Ammon's horn (tissue), 1 donor: ENCODE results near the gene TGM4.
"Not testable (repeated sequence)": the region's sequence is repeated elsewhere in the genome, so short reads cannot be mapped to it uniquely, and the experiment has no call there.

Source experiments
- DNase-seq: peaks from one replicate; pipeline ENCODE4 v3.0.0-alpha.2; 2016; ENCODE audit warnings: low spot score

The TGM4 gene

DNA sequence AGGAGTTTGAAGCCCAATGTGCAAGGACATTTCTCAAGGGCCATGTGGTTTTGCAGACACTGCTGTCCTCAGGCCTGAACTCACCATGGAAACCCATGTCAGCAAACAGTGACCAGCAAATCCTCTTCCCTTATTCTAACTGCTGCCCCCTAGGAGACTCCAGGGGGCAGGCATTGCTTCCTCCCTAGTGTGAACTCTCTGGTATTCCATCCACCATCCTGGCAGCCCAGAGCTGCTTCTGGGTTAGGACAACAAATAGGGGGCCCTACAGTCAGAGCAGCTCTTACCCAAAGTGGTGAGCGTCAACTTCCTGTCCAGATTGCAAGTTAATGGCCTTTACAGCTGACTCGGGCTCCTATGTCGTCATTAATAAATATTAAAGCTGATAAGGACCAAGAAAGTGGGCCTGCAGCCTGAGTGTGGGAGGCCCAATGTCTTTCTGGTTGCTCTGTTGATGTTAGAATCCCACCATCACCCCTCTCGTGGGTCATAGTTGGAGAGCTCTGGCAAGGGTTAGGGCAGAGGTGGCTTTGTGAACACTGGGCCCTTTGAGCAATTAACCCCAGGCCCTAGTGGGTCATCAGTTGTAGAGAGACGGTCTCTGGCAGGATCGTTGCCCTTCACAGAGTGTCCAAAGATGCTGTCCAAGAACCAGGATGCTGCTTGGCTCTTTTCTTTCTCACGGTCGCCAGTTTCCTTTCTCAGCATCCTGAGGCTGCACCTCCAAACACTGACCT lies 41.5 kb downstream of the TGM4 start:
- no peak for DNase-seq

DNA sequence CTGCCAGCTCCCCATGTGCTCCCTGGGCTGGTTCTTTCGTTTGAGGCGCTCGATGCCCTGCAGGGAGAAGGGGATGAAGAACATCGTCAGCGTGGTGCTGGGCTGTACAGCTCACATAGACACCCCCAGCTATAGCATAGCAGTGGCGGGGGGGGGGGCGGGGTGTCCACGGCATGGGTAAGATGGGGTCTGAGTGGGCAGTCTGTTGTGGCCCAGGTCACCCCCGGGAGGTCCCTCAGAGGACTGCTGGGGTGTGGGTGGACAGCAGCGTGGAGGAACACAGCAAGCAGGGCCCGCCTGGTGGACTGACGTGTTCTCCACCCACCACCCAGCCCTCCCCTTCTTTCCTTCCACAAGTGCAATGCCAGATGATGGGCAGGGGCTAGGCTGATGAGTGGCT lies 43.7 kb downstream of the TGM4 start:
- no peak for DNase-seq

- DNase-seq: no peak
Measured at GRCh38 chr3:44918581-44918980, 44.2 kb downstream of the TGM4 start.

- DNase-seq: no peak
Measured at GRCh38 chr3:44920081-44920480, 45.7 kb downstream of the TGM4 start.

GRCh38 chr3:44923632-44924456 lies 49.4 kb downstream of the TGM4 start:
- DNase-seq: peak; percentile 14

GRCh38 chr3:44924457-44925084 lies 50.2 kb downstream of the TGM4 start:
- DNase-seq: no peak

DNA sequence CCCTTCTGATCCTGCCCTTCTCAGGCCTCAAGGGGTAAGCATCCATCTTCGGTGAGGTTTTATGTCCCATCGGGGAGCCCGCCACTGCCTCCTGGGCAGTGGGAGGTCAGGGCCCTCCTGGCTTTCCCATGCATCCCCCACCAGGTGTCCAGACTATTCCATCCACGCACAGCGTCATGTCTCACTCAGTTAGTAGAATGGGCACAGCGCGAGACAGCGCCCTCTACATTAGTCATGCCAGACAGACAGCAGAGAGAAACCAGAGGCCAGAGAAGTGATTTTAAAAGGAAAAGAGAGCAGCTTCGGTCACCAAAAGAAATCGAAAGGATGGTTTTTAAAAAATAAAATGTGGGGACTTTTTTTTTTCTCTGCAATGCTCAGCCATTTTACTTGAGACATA lies 51.8 kb downstream of the TGM4 start:
- DNase-seq: no peak

DNA sequence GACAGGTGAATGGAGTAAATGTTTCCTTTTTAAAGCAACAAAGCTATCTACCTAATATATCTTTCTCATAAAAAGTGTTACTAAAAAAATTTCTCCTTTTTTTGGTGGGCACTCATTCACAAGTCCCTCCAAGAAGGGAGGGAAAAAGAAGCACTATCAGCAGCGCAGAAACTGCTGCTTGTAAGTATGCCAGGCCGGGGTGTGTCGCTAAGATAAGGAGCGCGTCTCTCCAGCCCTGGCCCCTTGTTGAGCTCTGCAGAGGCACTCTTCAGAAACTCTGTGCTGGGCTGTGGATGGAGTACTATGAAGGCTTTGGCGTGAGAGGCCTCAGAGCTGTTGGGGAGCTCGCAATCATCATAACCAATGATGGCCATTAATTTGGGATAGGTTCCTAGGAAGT lies 52.5 kb downstream of the TGM4 start:
- no peak for DNase-seq

DNA sequence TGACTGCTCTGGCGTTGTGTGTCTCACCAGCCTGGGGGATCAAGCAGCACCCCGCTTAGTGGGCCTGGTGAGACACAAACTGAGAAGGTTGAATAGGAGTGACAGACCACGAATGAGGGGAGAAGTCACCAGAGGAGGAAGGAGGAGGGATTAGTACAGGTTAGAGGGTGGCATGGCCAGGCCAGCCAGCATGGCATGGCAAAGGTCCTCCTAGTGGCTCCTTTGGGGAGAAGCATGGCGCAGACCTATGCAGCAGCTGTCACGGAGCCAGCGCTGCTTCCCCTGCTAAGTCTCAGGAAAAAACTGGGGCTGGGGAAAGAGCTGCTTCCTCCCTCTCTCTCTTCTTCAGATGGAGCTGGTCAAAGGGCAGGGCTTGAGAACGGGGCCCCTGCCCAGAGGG lies 53.0 kb downstream of the TGM4 start:
- no peak for DNase-seq

- DNase-seq: no peak
Measured at GRCh38 chr3:44929782-44930181, 55.4 kb downstream of the TGM4 start.

DNA sequence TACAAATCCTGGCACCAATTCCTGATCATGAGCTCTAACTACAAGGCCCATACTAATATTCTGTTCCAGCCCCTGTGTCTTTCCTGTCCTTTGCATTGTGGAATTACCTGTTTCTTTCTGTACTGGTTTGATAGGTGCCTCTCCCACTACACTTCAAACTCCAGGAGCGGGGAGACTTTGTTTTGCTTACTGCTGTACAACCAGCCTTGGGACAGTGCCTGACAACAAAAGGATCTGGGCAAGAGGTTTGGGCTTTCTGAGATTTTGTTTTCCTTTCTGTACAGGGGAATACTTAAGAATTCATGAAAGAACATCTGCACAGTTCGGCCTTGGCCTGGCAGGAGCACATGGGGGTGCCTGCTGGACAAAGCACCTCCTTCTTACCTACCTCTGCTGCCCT lies 56.5 kb downstream of the TGM4 start:
- DNase-seq: no peak

DNA sequence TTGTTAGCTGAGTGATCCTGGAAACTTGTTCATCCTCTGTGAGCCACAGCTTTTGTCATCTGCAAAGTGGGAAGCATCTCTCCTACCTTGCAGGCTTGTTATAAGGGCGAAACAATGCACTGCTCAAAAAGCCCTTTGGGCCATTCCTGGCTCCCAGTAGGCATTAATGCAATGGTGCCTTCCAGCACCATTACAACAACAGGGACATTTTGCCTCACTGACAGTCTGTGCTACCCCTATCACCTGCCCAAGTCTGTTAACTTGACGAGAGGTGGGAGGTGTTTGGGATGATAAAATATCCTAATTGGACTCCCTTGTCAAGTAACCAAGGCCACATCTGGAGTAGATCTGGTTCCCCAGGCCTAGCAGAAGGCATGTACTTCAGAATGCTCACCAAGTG lies 57.4 kb downstream of the TGM4 start:
- no peak for DNase-seq

DNA sequence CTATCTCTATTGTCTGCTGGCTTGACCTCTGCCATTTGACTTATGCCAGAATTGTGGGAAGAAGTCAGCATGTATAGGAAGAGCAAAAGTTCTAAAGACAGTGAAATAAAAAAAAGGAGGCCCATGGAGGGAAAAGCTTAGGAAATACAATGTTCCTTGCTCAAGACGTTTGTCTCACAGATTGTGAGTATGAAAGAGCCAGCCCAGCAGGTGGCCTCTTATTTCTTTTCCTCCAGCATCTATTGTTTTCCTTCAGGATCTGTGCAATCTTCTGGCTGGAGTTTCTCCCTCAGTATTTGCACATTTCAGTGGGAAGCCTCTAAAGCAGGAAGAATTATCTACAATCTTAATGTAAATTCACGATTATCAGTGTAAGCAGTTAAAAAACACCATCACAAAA lies 57.9 kb downstream of the TGM4 start:
- no peak for DNase-seq

- no peak for DNase-seq
Measured at GRCh38 chr3:44932986-44933944, 58.9 kb downstream of the TGM4 start.

- DNase-seq: peak; percentile 52
Measured at GRCh38 chr3:44939581-44940036, 65.2 kb downstream of the TGM4 start.

- no peak for DNase-seq
Measured at GRCh38 chr3:44942202-44942921, 68.0 kb downstream of the TGM4 start.

DNA sequence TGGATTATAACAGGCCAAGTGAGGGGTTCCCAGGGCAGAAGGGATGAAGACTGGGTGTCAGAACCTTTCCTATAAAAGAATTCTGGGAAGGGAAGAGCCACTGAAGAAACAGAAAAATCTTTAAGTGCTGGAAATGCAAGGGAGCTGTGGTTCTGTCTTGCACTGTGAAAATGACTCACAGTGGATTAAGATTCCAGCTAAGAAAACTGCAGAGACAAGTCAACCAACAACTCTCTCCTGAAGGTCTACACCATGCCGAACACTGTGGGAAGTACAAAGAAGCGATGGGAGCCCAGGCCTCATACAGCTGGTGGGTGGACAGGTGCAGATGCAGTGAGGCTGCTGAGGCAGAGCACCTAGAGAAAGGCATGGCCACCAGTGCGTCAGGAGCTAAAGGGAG lies 73.8 kb downstream of the TGM4 start:
- DNase-seq: no peak

GRCh38 chr3:44949770-44950169 lies 75.4 kb downstream of the TGM4 start:
- DNase-seq: not testable (repeated sequence)

DNA sequence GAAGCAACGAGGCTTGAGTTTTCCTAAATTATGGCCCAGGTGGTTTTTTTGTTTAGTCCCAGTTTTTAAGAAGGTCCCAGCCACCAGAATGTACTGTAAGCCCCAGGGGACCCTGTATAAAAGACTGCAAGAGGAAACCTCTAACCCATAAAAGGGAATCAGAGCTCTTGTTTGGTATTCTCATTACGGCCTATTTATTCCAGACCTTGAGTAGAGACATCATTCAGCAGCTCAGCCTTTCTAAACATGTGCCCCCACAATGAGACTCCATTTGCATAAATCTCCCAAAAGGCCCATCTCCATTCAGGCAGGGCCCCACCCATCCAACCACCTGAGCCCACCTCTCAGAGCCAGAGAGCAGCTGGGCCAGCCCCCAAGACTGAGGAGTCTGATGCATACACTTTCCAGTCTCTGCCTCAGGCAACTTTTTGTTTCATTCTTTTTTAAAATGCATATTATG lies 75.9 kb downstream of the TGM4 start:
- no peak for DNase-seq

GRCh38 chr3:44952689-44953088 lies 78.3 kb downstream of the TGM4 start:
- no peak for DNase-seq

DNA sequence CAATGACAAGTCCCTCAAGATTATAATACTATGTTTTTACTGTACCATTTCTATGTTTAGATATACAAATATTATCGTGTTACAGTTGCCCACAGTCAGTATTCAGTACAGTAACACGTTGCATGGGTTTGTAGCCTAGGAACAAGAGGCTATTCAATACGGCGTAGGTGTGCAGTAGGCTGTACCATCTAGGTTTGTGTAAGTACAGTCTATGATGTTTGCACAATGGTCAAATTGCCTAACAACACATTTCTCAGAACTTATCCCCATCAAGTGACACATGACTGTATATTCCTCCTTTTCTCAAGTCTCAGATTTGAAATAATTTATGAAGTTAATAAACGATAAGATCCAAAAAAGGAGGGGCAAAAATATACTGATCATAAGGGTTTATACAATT lies 79.9 kb downstream of the TGM4 start:
- DNase-seq: no peak
